ENCODE results near the gene HOXB8.

DNA sequence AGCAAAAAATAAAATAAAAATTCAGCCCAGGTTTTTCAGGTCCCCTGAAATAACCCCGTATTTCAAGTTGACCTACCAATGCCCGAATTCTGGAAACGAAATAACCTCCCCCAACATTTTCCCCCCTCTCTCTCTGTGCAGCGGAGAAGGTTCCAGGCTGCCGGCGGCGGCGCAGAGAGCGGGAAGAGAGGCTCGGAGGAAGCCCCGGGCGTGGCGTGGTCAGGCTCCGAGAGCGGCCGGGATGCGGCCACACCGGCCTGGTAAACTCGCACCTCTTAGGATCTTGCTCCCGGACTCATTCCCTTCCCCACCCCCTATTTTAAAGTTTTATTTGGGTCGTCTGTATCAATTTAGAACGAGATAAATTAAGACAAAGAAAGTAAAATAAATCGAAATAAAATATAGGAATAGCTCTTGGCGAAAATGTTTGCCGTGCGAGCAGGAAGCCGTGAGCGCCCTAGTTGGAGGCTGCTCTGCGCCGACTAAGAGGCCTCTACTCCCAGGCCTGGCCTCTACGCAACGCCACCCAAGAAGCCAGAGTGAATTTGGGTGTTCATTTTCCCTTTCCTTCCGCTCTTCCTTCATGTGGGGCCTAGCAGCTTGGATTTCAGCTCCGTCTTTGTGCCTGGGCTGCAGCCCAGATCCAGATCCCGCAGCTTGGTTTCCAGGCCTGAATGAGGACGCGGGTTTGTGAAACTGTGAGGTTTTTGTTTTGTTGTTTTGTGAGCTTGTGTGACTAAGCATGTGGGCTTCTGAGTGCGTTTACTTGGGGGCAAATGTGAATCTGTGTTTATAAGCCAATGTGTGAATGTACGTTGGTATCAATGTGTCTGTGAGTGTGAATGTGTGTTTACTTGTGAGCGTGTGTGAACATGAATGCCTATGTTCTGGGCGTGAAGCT is 8.9 kb downstream of the HOXB8 start:
- TF ChIP-seq CSRNP3 (CRISPR knock-in tag; IDR thresholded peaks at IDR 0.05) (no peak), CSDC2 (CRISPR knock-in tag; IDR thresholded peaks at IDR 0.05) (no peak), ZFP30 (CRISPR knock-in tag; IDR thresholded peaks at IDR 0.05) (no peak), TCF4 (CRISPR knock-in tag; IDR thresholded peaks at IDR 0.05; ENCODE audit: borderline replicate concordance) (no peak), ZNF565 (CRISPR knock-in tag; conservative IDR thresholded peaks at IDR 0.05; ENCODE audit: low read depth) (no peak), GLIS3 (CRISPR knock-in tag; IDR thresholded peaks at IDR 0.05) (no peak), ISL1 (CRISPR knock-in tag; IDR thresholded peaks at IDR 0.05) (no peak), ARNTL (CRISPR knock-in tag; IDR thresholded peaks at IDR 0.05; ENCODE audit: borderline replicate concordance, low read depth) (no peak), ZFP3 (CRISPR knock-in tag; IDR thresholded peaks at IDR 0.05) (no peak), RARB (CRISPR knock-in tag; IDR thresholded peaks at IDR 0.05) (no peak)
- TF ChIP-seq, protein P1, sequence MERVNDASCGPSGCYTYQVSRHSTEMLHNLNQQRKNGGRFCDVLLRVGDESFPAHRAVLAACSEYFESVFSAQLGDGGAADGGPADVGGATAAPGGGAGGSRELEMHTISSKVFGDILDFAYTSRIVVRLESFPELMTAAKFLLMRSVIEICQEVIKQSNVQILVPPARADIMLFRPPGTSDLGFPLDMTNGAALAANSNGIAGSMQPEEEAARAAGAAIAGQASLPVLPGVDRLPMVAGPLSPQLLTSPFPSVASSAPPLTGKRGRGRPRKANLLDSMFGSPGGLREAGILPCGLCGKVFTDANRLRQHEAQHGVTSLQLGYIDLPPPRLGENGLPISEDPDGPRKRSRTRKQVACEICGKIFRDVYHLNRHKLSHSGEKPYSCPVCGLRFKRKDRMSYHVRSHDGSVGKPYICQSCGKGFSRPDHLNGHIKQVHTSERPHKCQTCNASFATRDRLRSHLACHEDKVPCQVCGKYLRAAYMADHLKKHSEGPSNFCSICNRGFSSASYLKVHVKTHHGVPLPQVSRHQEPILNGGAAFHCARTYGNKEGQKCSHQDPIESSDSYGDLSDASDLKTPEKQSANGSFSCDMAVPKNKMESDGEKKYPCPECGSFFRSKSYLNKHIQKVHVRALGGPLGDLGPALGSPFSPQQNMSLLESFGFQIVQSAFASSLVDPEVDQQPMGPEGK (CRISPR knock-in tag; IDR thresholded peaks at IDR 0.05; ENCODE audit: borderline replicate concordance) = no peak
- TF ChIP-seq, protein P2, sequence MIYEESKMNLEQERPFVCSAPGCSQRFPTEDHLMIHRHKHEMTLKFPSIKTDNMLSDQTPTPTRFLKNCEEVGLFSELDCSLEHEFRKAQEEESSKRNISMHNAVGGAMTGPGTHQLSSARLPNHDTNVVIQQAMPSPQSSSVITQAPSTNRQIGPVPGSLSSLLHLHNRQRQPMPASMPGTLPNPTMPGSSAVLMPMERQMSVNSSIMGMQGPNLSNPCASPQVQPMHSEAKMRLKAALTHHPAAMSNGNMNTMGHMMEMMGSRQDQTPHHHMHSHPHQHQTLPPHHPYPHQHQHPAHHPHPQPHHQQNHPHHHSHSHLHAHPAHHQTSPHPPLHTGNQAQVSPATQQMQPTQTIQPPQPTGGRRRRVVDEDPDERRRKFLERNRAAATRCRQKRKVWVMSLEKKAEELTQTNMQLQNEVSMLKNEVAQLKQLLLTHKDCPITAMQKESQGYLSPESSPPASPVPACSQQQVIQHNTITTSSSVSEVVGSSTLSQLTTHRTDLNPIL (CRISPR knock-in tag; IDR thresholded peaks at IDR 0.05; ENCODE audit: low read depth) = no peak
- TF ChIP-seq, protein P3, sequence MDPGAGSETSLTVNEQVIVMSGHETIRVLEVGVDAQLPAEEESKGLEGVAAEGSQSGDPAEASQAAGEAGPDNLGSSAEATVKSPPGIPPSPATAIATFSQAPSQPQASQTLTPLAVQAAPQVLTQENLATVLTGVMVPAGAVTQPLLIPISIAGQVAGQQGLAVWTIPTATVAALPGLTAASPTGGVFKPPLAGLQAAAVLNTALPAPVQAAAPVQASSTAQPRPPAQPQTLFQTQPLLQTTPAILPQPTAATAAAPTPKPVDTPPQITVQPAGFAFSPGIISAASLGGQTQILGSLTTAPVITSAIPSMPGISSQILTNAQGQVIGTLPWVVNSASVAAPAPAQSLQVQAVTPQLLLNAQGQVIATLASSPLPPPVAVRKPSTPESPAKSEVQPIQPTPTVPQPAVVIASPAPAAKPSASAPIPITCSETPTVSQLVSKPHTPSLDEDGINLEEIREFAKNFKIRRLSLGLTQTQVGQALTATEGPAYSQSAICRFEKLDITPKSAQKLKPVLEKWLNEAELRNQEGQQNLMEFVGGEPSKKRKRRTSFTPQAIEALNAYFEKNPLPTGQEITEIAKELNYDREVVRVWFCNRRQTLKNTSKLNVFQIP (CRISPR knock-in tag; IDR thresholded peaks at IDR 0.05; ENCODE audit: borderline replicate concordance, low read depth) = no peak
- TF ChIP-seq, protein P4, sequence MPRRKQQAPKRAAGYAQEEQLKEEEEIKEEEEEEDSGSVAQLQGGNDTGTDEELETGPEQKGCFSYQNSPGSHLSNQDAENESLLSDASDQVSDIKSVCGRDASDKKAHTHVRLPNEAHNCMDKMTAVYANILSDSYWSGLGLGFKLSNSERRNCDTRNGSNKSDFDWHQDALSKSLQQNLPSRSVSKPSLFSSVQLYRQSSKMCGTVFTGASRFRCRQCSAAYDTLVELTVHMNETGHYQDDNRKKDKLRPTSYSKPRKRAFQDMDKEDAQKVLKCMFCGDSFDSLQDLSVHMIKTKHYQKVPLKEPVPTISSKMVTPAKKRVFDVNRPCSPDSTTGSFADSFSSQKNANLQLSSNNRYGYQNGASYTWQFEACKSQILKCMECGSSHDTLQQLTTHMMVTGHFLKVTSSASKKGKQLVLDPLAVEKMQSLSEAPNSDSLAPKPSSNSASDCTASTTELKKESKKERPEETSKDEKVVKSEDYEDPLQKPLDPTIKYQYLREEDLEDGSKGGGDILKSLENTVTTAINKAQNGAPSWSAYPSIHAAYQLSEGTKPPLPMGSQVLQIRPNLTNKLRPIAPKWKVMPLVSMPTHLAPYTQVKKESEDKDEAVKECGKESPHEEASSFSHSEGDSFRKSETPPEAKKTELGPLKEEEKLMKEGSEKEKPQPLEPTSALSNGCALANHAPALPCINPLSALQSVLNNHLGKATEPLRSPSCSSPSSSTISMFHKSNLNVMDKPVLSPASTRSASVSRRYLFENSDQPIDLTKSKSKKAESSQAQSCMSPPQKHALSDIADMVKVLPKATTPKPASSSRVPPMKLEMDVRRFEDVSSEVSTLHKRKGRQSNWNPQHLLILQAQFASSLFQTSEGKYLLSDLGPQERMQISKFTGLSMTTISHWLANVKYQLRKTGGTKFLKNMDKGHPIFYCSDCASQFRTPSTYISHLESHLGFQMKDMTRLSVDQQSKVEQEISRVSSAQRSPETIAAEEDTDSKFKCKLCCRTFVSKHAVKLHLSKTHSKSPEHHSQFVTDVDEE (CRISPR knock-in tag; IDR thresholded peaks at IDR 0.05) = no peak

All from SK-N-SH treated with all-trans-retinoic acid at 6 μM for 48 hours (cell line).